Lower lobe of right lung (tissue), 2 donors: Measurements from ENCODE around the gene MYOM1. TPM values are rescaled to one million over a fixed set of nuclear protein-coding genes. Genes with fewer than 3 reads are reported as not detected.
"Not testable (repeated sequence)": the region's sequence is repeated elsewhere in the genome, so short reads cannot be mapped to it uniquely, and the experiment has no call there.

ENCODE experiments used
- ATAC-seq, 2 donors: fragments of 200-7000 bp; cut with Tn5 transposase; one replicate each; pipeline ENCODE4 v1.9.1; 2020 to 2022; ENCODE audit warnings: mild to moderate bottlenecking in 2 of 2, moderate library complexity in 2 of 2
- DNase-seq: peaks from one replicate; pipeline ENCODE4 v3.0.0-alpha.2; 2020
- H3K27ac ChIP-seq: fragments of 200-600 bp; one replicate; pipeline ENCODE4 v1.8.0; 2022
- H3K27me3 ChIP-seq: fragments of 200-600 bp; one replicate; pipeline ENCODE4 v1.8.0; 2022; ENCODE audit warnings: low read depth
- H3K36me3 ChIP-seq: fragments of 200-600 bp; one replicate; pipeline ENCODE4 v1.8.0; 2022; ENCODE audit warnings: mild to moderate bottlenecking
- H3K4me1 ChIP-seq: fragments of 200-600 bp; one replicate; pipeline ENCODE4 v1.8.0; 2022
- H3K4me3 ChIP-seq: fragments of 200-600 bp; one replicate; pipeline ENCODE4 v1.8.0; 2022; ENCODE audit warnings: mild to moderate bottlenecking
- H3K9me3 ChIP-seq: fragments of 200-600 bp; one replicate; pipeline ENCODE4 v1.8.0; 2022
- intact Hi-C: fragments of 100-400 bp; cut with DNase I; formaldehyde crosslinking; loops from one replicate; pipeline ENCODE4 v1.11.0; 2022
- total RNA-seq: library from RNA; stranded (reverse); fragmentation: NEBNext Ultra II Directional; extraction: Animal tissue kit (Norgen Biotek cat#: 25700); gene quantifications from one replicate; pipeline ENCODE4 v1.2.1, GENCODE V29; 2021
- TF ChIP-seq, protein P1 (sequence below): fragments of 200-600 bp; IDR thresholded peaks from one replicate; pipeline ENCODE4 v1.8.0; 2022; ENCODE audit warnings: antibody characterized with exemption, mild to moderate bottlenecking
- donor health status: DM: no; HTN: yes; CAD: no; lungs with severe emphysema.

The MYOM1 gene
- total RNA-seq, 1 donor from 2014 or later: 5.0 TPM

DNA sequence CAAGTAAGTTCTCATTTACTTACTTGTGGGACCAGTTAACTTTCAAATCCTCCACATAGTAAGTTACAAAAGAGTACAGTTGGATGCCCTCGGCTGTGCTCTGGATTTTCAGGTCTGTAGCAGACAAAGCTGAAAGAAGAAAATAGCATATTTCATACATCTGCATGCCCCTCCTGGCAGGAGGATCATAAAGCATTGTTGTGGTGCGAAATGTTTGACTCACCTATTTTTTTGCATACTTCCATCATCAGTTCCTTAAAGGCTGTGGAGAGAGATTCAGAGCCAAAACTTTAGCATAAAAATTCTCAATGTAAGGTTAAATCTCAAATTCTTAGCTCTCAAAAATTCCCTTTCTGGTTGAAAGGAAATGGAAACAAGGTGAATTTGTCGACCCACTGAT lies 136.0 kb downstream of the MYOM1 start:
- TF ChIP-seq, protein P1, sequence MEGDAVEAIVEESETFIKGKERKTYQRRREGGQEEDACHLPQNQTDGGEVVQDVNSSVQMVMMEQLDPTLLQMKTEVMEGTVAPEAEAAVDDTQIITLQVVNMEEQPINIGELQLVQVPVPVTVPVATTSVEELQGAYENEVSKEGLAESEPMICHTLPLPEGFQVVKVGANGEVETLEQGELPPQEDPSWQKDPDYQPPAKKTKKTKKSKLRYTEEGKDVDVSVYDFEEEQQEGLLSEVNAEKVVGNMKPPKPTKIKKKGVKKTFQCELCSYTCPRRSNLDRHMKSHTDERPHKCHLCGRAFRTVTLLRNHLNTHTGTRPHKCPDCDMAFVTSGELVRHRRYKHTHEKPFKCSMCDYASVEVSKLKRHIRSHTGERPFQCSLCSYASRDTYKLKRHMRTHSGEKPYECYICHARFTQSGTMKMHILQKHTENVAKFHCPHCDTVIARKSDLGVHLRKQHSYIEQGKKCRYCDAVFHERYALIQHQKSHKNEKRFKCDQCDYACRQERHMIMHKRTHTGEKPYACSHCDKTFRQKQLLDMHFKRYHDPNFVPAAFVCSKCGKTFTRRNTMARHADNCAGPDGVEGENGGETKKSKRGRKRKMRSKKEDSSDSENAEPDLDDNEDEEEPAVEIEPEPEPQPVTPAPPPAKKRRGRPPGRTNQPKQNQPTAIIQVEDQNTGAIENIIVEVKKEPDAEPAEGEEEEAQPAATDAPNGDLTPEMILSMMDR: no peak
- H3K27ac ChIP-seq: no peak overlapping the region
- H3K4me3 ChIP-seq: no peak overlapping the region
- intact Hi-C loops: no loop called here
- no peaks in the 10 kb centered on the region for H3K4me1 ChIP-seq
- H3K27me3 ChIP-seq: no peaks in the 10 kb centered on the region
- no peaks in the 10 kb centered on the region for H3K9me3 ChIP-seq
- H3K36me3 ChIP-seq: no peaks in the 10 kb centered on the region
- no peak for DNase-seq
- ATAC-seq: no peak

DNA sequence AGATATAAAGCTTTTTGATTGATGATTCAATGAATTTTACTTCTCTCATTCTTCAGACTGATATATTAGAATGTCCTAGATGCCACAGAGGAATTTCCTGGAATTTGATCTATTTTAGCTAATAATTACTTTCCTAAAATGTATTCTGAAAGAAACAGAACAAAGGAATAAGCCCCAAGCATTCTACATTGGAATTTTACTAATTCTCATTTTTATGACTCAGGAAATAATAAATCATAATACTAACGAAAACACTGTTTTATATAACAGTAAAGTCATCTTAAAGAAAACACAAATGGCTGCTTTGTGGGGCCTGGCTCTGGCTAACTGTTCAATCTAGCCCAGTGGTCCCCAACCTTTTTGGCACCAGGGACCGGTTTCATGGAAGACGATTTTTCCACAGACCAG lies 138.2 kb downstream of the MYOM1 start:
- DNase-seq: no peak
- H3K27ac ChIP-seq: no peak overlapping the region
- no peaks in the 10 kb centered on the region for H3K9me3 ChIP-seq
- ATAC-seq: no peak
- intact Hi-C loops: no loop called here
- H3K4me1 ChIP-seq: no peaks in the 10 kb centered on the region
- H3K27me3 ChIP-seq: no peaks in the 10 kb centered on the region
- TF ChIP-seq, protein P1: no peak
- H3K36me3 ChIP-seq: no peaks in the 10 kb centered on the region
- H3K4me3 ChIP-seq: no peak overlapping the region

DNA sequence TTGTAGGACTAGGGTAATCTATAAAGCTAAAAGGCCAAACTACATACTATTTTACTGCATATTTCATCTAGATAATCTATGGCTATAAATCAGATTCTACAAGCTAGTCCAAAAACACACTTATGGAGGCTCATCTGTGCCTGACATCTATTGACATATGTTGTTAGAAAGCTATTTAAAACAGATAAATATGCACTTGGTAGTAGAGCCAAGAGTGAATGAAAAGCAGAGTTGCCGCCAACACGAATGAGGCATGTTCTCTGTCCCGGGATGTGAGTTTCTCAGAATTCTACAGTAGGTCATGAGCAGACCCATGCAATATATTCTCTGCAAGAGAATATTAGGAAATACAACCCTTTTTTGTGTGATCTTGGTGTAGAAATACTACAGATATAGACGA lies 140.1 kb downstream of the MYOM1 start:
- Histone ChIP-seq H3K36me3 (no peaks in the 10 kb centered on the region), H3K27me3 (no peaks in the 10 kb centered on the region), H3K4me3 (no peak overlapping the region), H3K27ac (no peak overlapping the region), H3K4me1 (no peaks in the 10 kb centered on the region), H3K9me3 (no peaks in the 10 kb centered on the region)
- DNase-seq: no peak
- intact Hi-C loops: no loop called here
- ATAC-seq: no peak
- TF ChIP-seq, protein P1: no peak

DNA sequence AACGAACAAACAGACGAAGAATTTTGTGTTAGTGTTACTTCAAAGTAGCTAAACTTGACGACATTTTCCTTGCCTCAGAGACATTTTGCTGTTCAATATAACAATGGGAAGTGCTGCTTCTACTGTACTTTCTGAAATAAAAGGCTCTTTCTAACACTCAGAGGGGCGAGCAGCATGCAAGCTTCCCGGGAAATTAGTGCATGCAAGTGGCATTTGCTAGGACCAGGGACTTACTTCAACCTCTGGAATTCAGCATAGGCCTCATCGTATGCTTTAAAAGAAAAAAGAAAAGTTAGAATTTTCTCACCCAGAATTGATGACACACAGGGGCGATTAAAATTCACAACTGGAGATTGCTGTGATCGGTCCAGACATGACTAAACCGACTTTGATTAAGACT lies 144.3 kb downstream of the MYOM1 start:
- TF ChIP-seq, protein P1: no peak

DNA sequence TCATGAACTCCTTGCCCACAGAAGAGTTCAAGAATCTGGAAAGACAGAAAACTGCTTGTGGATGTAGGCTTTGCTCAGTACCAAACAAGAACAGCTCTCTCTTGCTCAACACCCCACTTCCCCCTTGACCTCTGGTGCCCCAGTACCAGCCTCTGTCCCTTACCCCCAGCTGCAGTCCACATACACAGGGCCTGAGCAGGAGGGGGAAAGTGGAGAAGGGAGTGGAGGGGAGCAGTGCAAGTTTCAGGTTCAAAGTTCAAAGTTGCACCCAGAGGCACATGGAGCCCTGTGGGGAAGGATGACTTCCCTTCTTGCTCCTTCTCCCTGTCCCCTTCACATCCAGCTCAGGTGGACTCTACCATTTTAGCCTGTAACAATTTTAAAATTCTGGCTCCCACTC lies 145.7 kb downstream of the MYOM1 start:
- TF ChIP-seq, protein P1: no peak
- ATAC-seq (peak; percentile 39 to 63), DNase-seq (no peak)
- no peaks in the 10 kb centered on the region for H3K27me3 ChIP-seq
- H3K36me3 ChIP-seq: no peaks in the 10 kb centered on the region
- no peaks in the 10 kb centered on the region for H3K9me3 ChIP-seq
- no peak overlapping the region for H3K4me3 ChIP-seq
- intact Hi-C loops: no loop called here
- no peak overlapping the region for H3K27ac ChIP-seq
- no peaks in the 10 kb centered on the region for H3K4me1 ChIP-seq

More for the DNA sequence above, 144.3 kb downstream of the MYOM1 start:
- Histone ChIP-seq H3K36me3 (no peaks in the 10 kb centered on the region), H3K9me3 (no peaks in the 10 kb centered on the region), H3K27me3 (no peaks in the 10 kb centered on the region), H3K4me1 (no peaks in the 10 kb centered on the region), H3K27ac (no peak overlapping the region), H3K4me3 (no peak overlapping the region)
- no peak for ATAC-seq
- intact Hi-C loops: no loop called here
- no peak for DNase-seq

DNA sequence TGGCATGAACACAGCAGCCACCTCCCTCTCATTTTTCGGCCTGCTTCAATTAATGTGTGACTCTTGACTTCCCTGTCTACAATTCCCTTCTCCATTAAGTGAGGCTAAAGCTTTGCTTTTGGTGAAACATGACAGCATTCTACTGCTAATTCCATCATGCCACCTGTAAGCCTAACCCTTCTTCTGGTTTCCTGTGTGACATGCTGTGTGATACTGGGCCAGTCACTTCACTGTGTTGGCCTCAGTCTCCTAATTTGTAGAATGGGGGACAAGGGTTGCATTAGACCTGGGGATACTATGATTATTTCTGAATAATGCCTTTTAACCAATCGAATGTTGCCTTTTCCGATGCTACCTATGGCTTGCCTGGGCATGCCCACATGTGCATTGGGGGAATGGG lies 146.4 kb downstream of the MYOM1 start:
- H3K4me1 ChIP-seq, DNase-seq, H3K36me3 ChIP-seq, H3K27ac ChIP-seq, intact Hi-C loops, H3K9me3 ChIP-seq, ATAC-seq, H3K27me3 ChIP-seq, H3K4me3 ChIP-seq: not testable (repeated sequence)
